Measurements from ENCODE around the gene NLGN2. TPM values are rescaled to one million over a fixed set of nuclear protein-coding genes. Genes with fewer than 3 reads are reported as not detected.

NLGN2 gene
- total RNA-seq, 1 donor from 2014 or later: 3.1 TPM

DNA sequence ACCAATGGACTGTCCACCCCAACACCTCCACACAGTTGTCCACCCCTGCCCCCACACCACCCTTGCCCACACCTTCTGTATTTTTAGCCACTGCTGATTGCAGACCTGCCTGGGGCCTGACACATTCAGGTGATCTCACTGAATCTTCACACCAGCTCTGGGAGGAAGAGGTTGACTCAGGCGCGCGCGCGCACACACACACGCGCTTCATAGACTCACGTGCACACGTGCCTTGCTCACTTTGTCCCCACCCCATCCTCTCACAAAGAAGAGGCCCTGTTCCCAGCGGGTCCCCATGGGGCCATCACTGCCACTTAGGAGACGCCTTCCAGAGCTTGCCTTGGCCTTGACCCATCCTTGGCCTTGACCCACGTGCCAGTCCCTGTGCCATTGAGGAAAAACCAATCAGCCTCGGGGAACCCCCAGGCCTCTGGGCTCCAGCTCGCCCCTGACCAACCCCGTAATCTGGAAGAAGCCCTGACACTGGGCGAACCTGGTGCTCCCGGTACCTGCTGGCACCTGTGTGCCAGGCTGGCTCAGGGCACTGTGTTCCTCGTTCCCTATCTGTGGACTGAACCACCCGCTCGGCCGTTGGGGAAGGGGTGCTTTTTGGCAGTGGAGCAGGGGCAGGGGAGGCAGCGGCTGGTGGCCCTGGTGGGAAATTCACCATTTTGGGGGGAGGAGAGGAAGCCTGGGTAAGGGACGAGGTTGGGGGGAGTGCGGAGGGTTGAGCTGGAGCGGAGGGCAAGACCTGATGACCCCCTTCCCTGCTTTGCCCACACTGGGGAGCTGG lies 3.2 kb downstream of the NLGN2 start:
- Histone ChIP-seq H3K4me3 (ENCODE audit: low read length in 3 of 3) (no peak overlapping the region), H3K27ac (ENCODE audit: low read depth, low read length) (no peak overlapping the region), H3K9ac (ENCODE audit: low read depth in 1 of 3, low read length in 3 of 3) (no peak overlapping the region), H3K4me1 (ENCODE audit: control insufficient read depth in 3 of 3, insufficient read depth in 3 of 3, low read length in 3 of 3) (peaks cover 0 to 5% (median under 1%) of the 10 kb centered on the region in 3 donors), H3K36me3 (ENCODE audit: control insufficient read depth in 3 of 3, insufficient read depth in 3 of 3, low read length in 3 of 3) (peaks cover 10 to 14% (median 12%) of the 10 kb centered on the region in 3 donors), H3K27me3 (ENCODE audit: control insufficient read depth in 3 of 3, insufficient read depth in 3 of 3, low read length in 3 of 3) (no peaks in the 10 kb centered on the region), H3K9me3 (ENCODE audit: control insufficient read depth in 3 of 3, low read length in 3 of 3) (no peaks in the 10 kb centered on the region)

DNA sequence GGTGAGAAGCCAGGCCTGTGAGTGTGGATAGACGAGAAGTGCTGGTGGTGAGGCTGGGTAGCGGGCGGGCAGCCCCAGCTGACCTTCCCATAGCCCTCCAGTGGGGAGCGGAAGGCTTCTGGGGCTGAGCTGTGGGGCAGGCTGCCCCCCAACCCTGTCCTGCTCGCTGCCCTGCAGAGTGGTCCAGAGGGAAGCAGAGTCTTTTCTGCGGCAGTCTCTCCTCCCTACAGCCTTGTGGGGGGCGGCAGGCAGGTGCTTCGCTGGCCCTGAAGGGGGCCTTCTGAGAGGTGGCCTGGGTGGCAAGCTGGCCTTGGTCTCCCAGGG lies 3.7 kb downstream of the NLGN2 start:
- Histone ChIP-seq H3K4me1 (ENCODE audit: control insufficient read depth in 3 of 3, insufficient read depth in 3 of 3, low read length in 3 of 3) (no peaks in the 10 kb centered on the region), H3K27me3 (ENCODE audit: control insufficient read depth in 3 of 3, insufficient read depth in 3 of 3, low read length in 3 of 3) (no peaks in the 10 kb centered on the region), H3K27ac (ENCODE audit: low read depth, low read length) (no peak overlapping the region), H3K9ac (ENCODE audit: low read depth in 1 of 3, low read length in 3 of 3) (no peak overlapping the region), H3K4me3 (ENCODE audit: low read length in 3 of 3) (no peak overlapping the region), H3K9me3 (ENCODE audit: control insufficient read depth in 3 of 3, low read length in 3 of 3) (no peaks in the 10 kb centered on the region), H3K36me3 (ENCODE audit: control insufficient read depth in 3 of 3, insufficient read depth in 3 of 3, low read length in 3 of 3) (peaks cover 10 to 14% (median 12%) of the 10 kb centered on the region in 3 donors)

DNA sequence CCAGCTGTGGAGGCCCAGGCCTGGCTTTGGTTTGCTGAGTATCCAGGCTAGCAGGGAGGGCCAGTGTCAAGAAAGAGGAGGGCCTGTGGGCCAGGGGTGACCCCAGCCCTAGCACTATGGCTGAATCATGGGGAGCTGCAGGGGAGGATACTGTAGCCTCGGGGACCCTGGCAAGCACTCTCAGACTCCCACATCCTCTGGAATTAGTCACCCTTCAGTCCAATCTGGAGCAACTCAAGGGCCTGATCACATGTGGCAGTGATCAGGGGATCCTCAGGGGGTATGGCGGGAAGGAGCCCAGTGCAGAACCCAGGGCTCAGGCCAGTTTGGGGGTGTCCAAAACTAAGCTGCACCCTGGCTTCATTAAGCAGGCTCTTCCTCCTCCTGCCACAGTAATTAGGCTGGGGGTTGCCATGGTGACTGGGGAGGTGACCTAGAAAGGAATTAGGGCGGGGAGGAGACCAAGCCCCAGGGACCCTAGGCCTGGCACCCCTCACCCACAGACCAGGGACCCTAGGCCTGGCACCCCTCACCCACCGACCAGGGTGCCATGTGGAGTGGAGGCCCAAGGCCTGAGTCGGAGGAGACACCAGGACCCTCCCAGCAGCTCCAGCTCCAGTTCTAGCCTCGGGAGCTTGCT lies 5.8 kb downstream of the NLGN2 start:
- no peaks in the 10 kb centered on the region for H3K9me3 ChIP-seq (ENCODE audit: control insufficient read depth in 3 of 3, low read length in 3 of 3)
- peaks cover 10 to 14% (median 12%) of the 10 kb centered on the region in 3 donors for H3K36me3 ChIP-seq (ENCODE audit: control insufficient read depth in 3 of 3, insufficient read depth in 3 of 3, low read length in 3 of 3)
- no peak overlapping the region for H3K27ac ChIP-seq (ENCODE audit: low read depth, low read length)
- no peak overlapping the region for H3K9ac ChIP-seq (ENCODE audit: low read depth in 1 of 3, low read length in 3 of 3)
- no peak overlapping the region for H3K4me3 ChIP-seq (ENCODE audit: low read length in 3 of 3)
- H3K27me3 ChIP-seq (ENCODE audit: control insufficient read depth in 3 of 3, insufficient read depth in 3 of 3, low read length in 3 of 3): no peaks in the 10 kb centered on the region
- no peaks in the 10 kb centered on the region for H3K4me1 ChIP-seq (ENCODE audit: control insufficient read depth in 3 of 3, insufficient read depth in 3 of 3, low read length in 3 of 3)

DNA sequence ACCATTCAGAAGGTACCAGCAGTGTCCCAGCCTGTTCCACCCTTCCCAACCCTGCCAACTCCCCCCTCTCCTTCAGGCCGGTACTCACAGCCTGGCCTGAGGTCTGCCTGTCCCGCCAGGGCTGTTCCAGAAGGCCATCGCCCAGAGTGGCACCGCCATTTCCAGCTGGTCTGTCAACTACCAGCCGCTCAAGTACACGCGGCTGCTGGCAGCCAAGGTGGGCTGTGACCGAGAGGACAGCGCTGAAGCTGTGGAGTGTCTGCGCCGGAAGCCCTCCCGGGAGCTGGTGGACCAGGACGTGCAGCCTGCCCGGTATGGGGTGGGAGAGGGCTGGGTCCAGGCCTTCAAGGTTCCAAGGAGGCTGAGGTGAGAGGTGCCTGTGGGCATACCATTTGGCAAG lies 7.2 kb downstream of the NLGN2 start:
- Histone ChIP-seq H3K27me3 (ENCODE audit: control insufficient read depth in 3 of 3, insufficient read depth in 3 of 3, low read length in 3 of 3) (peaks cover 0 to under 1% (median 0%) of the 10 kb centered on the region in 3 donors), H3K36me3 (ENCODE audit: control insufficient read depth in 3 of 3, insufficient read depth in 3 of 3, low read length in 3 of 3) (peaks cover 6 to 8% (median 7%) of the 10 kb centered on the region in 3 donors), H3K9ac (ENCODE audit: low read depth in 1 of 3, low read length in 3 of 3) (no peak overlapping the region), H3K9me3 (ENCODE audit: control insufficient read depth in 3 of 3, low read length in 3 of 3) (no peaks in the 10 kb centered on the region), H3K4me3 (ENCODE audit: low read length in 3 of 3) (no peak overlapping the region), H3K27ac (ENCODE audit: low read depth, low read length) (no peak overlapping the region), H3K4me1 (ENCODE audit: control insufficient read depth in 3 of 3, insufficient read depth in 3 of 3, low read length in 3 of 3) (no peaks in the 10 kb centered on the region)

DNA sequence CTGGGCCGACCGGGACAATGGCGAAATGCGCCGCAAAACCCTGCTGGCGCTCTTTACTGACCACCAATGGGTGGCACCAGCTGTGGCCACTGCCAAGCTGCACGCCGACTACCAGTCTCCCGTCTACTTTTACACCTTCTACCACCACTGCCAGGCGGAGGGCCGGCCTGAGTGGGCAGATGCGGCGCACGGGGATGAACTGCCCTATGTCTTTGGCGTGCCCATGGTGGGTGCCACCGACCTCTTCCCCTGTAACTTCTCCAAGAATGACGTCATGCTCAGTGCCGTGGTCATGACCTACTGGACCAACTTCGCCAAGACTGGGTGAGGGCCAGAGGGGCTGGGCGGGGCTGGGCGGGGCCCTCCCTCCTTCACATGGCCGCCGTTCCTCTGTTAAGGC lies 8.1 kb downstream of the NLGN2 start:
- peaks cover 3 to 8% (median 6%) of the 10 kb centered on the region in 3 donors for H3K36me3 ChIP-seq (ENCODE audit: control insufficient read depth in 3 of 3, insufficient read depth in 3 of 3, low read length in 3 of 3)
- no peak overlapping the region for H3K9ac ChIP-seq (ENCODE audit: low read depth in 1 of 3, low read length in 3 of 3)
- H3K4me1 ChIP-seq (ENCODE audit: control insufficient read depth in 3 of 3, insufficient read depth in 3 of 3, low read length in 3 of 3): no peaks in the 10 kb centered on the region
- H3K9me3 ChIP-seq (ENCODE audit: control insufficient read depth in 3 of 3, low read length in 3 of 3): no peaks in the 10 kb centered on the region
- H3K27ac ChIP-seq (ENCODE audit: low read depth, low read length): no peak overlapping the region
- H3K4me3 ChIP-seq (ENCODE audit: low read length in 3 of 3): no peak overlapping the region
- H3K27me3 ChIP-seq (ENCODE audit: control insufficient read depth in 3 of 3, insufficient read depth in 3 of 3, low read length in 3 of 3): peaks cover 0 to 4% (median 0%) of the 10 kb centered on the region in 3 donors

DNA sequence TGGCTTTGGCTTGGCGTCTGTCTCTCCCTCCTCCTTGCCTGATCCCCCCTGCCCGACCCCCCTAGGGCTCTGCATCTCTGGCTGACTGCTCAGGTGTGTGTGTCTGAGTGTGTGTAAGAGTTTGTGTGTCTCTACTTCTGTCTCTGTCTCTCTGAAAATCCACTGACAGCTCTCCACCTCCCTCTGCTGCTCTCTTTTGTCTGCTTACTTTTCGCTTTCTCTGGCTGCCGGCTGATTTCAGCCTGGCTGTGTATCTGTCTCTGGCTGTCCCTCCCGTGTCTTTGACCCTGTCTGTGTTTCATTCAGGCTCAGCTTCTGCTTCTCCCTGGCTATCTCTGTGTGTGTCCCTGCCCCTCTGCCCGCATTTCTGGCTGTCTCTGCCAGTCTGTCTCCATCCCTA lies 8.7 kb downstream of the NLGN2 start:
- H3K27me3 ChIP-seq (ENCODE audit: control insufficient read depth in 3 of 3, insufficient read depth in 3 of 3, low read length in 3 of 3): peaks cover 0 to 4% (median 0%) of the 10 kb centered on the region in 3 donors
- H3K4me1 ChIP-seq (ENCODE audit: control insufficient read depth in 3 of 3, insufficient read depth in 3 of 3, low read length in 3 of 3): no peaks in the 10 kb centered on the region
- H3K4me3 ChIP-seq (ENCODE audit: low read length in 3 of 3): no peak overlapping the region
- no peaks in the 10 kb centered on the region for H3K9me3 ChIP-seq (ENCODE audit: control insufficient read depth in 3 of 3, low read length in 3 of 3)
- no peak overlapping the region for H3K27ac ChIP-seq (ENCODE audit: low read depth, low read length)
- H3K9ac ChIP-seq (ENCODE audit: low read depth in 1 of 3, low read length in 3 of 3): no peak overlapping the region
- peaks cover 3 to 8% (median 6%) of the 10 kb centered on the region in 3 donors for H3K36me3 ChIP-seq (ENCODE audit: control insufficient read depth in 3 of 3, insufficient read depth in 3 of 3, low read length in 3 of 3)

DNA sequence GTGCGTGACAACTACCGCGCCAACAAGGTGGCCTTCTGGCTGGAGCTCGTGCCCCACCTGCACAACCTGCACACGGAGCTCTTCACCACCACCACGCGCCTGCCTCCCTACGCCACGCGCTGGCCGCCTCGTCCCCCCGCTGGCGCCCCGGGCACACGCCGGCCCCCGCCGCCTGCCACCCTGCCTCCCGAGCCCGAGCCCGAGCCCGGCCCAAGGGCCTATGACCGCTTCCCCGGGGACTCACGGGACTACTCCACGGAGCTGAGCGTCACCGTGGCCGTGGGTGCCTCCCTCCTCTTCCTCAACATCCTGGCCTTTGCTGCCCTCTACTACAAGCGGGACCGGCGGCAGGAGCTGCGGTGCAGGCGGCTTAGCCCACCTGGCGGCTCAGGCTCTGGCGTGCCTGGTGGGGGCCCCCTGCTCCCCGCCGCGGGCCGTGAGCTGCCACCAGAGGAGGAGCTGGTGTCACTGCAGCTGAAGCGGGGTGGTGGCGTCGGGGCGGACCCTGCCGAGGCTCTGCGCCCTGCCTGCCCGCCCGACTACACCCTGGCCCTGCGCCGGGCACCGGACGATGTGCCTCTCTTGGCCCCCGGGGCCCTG lies 9.5 kb downstream of the NLGN2 start:
- Histone ChIP-seq H3K4me3 (ENCODE audit: low read length in 3 of 3) (no peak overlapping the region), H3K4me1 (ENCODE audit: control insufficient read depth in 3 of 3, insufficient read depth in 3 of 3, low read length in 3 of 3) (no peaks in the 10 kb centered on the region), H3K9me3 (ENCODE audit: control insufficient read depth in 3 of 3, low read length in 3 of 3) (no peaks in the 10 kb centered on the region), H3K9ac (ENCODE audit: low read depth in 1 of 3, low read length in 3 of 3) (no peak overlapping the region), H3K27me3 (ENCODE audit: control insufficient read depth in 3 of 3, insufficient read depth in 3 of 3, low read length in 3 of 3) (peaks cover 0 to 4% (median 0%) of the 10 kb centered on the region in 3 donors), H3K27ac (ENCODE audit: low read depth, low read length) (no peak overlapping the region), H3K36me3 (ENCODE audit: control insufficient read depth in 3 of 3, insufficient read depth in 3 of 3, low read length in 3 of 3) (peaks cover 3 to 8% (median 6%) of the 10 kb centered on the region in 3 donors)

DNA sequence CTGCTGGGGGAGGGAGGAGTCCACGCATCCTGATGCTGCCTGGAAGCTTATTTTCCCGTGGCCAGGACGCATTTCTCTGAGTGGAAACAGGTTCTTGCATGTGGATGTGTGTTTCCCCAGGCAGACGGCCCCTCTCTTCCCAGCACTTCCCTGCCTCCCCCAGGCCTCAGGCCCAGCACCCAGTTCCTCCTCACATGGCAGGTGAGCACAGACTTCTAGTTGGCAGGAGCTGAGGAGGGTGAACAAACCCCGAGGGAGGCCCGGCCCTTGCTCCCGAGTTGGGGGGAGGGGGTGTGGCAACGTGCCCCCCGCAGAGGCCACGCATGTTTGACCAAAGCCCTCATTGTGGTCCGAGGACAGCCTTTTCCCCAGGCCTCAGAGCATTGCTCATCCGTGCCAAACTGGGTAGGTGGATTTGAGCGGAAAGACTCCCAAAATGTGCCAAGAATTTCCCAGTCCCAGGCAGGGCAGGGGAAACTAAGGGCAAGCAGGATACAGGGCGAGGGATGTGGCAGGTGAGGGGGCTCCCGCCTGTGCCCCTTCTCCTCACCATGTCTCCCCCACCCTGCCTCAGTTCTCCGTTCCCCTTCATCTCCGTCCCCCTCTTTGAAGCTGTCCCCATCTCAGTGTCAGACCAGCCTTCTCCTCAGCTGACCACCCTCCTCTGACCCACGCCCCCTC lies 11.0 kb downstream of the NLGN2 start:
- no peak overlapping the region for H3K9ac ChIP-seq (ENCODE audit: low read depth in 1 of 3, low read length in 3 of 3)
- H3K36me3 ChIP-seq (ENCODE audit: control insufficient read depth in 3 of 3, insufficient read depth in 3 of 3, low read length in 3 of 3): peaks cover 3 to 8% (median 6%) of the 10 kb centered on the region in 3 donors
- H3K4me3 ChIP-seq (ENCODE audit: low read length in 3 of 3): no peak overlapping the region
- H3K27ac ChIP-seq (ENCODE audit: low read depth, low read length): no peak overlapping the region
- H3K4me1 ChIP-seq (ENCODE audit: control insufficient read depth in 3 of 3, insufficient read depth in 3 of 3, low read length in 3 of 3): no peaks in the 10 kb centered on the region
- H3K27me3 ChIP-seq (ENCODE audit: control insufficient read depth in 3 of 3, insufficient read depth in 3 of 3, low read length in 3 of 3): peaks cover 0 to 4% (median 0%) of the 10 kb centered on the region in 3 donors
- H3K9me3 ChIP-seq (ENCODE audit: control insufficient read depth in 3 of 3, low read length in 3 of 3): no peaks in the 10 kb centered on the region

DNA sequence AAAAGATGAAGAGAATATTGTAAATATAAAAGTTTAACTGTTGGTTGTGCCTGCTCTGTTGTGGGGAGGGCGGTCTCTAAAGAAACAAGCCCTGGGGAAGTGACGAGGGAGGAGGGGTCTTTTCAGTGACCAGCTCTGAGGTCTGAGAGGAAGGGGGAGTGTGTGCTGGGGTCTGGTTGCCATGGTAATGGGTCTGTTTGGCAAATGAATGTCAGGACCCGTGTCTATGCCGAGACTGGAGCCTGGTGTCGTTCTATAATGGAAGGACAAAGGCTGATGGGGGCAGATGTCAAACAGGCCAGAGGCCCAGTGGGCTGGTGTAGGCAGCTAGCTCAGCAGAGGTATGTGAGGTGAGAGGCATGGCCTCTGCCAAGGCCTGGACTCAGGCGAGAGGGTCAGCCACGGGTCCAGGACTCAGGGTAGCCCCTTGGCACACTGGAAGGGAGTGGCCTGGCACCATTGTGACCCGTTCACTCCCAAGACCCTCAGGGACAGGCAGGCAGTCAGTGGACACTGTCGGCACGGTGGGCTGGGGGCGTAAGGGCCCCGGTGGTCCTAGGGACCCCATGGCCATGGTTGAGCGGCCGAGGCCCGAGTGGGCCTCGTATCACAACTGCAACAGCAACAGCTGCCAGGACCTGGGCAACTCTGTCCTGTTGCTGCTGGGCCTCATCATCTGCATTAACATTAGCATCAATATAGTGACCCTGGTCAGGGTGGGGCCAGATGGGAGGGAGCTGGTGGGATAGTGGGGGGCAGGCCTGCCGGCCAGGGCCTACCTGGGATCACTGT lies 12.4 kb downstream of the NLGN2 start, which contains the start of gene SPEM1:
TSS of gene SPEM1 (plus strand) at position 506 of the 792 bp plus-strand sequence. CDS start at position 567, 61 bp downstream.
- Histone ChIP-seq H3K27me3 (ENCODE audit: control insufficient read depth in 3 of 3, insufficient read depth in 3 of 3, low read length in 3 of 3) (peaks cover 0 to 4% (median 0%) of the 10 kb centered on the region in 3 donors), H3K4me3 (ENCODE audit: low read length in 3 of 3) (no peak within 1 kb of the TSS), H3K36me3 (ENCODE audit: control insufficient read depth in 3 of 3, insufficient read depth in 3 of 3, low read length in 3 of 3) (peaks cover 3 to 6% (median 6%) of the 10 kb centered on the region in 3 donors), H3K27ac (ENCODE audit: low read depth, low read length) (no peak within 1 kb of the TSS), H3K4me1 (ENCODE audit: control insufficient read depth in 3 of 3, insufficient read depth in 3 of 3, low read length in 3 of 3) (no peaks in the 10 kb centered on the region), H3K9ac (ENCODE audit: low read depth in 1 of 3, low read length in 3 of 3) (no peak within 1 kb of the TSS), H3K9me3 (ENCODE audit: control insufficient read depth in 3 of 3, low read length in 3 of 3) (no peaks in the 10 kb centered on the region)

All from skeletal muscle tissue (tissue), 4 donors.